HG03457 (cell line): ENCODE data around the gene SH3RF3.

ENCODE experiments used
- ATAC-seq: cut with Tn5 transposase; IDR thresholded peaks from one replicate; pipeline ENCODE4 v1.9.1; 2021; ENCODE audit warnings: moderate number of reproducible peaks; ENCODE audit not compliant: unreplicated experiment

SH3RF3 gene

GRCh38 chr2:109346601-109347228, 217.7 kb downstream of the SH3RF3 start:
- ATAC-seq = no peak

GRCh38 chr2:109347626-109348025, 218.6 kb downstream of the SH3RF3 start:
- ATAC-seq = no peak

- no peak for ATAC-seq
Observed at GRCh38 chr2:109348190-109348589, 219.2 kb downstream of the SH3RF3 start.

- ATAC-seq = no peak
Observed at GRCh38 chr2:109348671-109349502, 219.9 kb downstream of the SH3RF3 start.

- ATAC-seq = no peak
Observed at GRCh38 chr2:109349503-109350465, 220.8 kb downstream of the SH3RF3 start.

- no peak for ATAC-seq
Observed at GRCh38 chr2:109350526-109350925, 221.5 kb downstream of the SH3RF3 start.

- ATAC-seq = no peak
Observed at GRCh38 chr2:109351164-109351756, 222.3 kb downstream of the SH3RF3 start.

GRCh38 chr2:109352056-109352897, 223.3 kb downstream of the SH3RF3 start:
- no peak for ATAC-seq

- no peak for ATAC-seq
Observed at GRCh38 chr2:109352898-109353689, 224.1 kb downstream of the SH3RF3 start.

- ATAC-seq = no peak
Observed at GRCh38 chr2:109353806-109354745, 225.1 kb downstream of the SH3RF3 start.

- ATAC-seq = no peak
Observed at GRCh38 chr2:109355192-109355843, 226.3 kb downstream of the SH3RF3 start.

GRCh38 chr2:109356324-109357035, 227.5 kb downstream of the SH3RF3 start:
- ATAC-seq = no peak

- ATAC-seq = no peak
Observed at GRCh38 chr2:109364217-109364616, 235.2 kb downstream of the SH3RF3 start.

GRCh38 chr2:109365131-109365530, 236.1 kb downstream of the SH3RF3 start:
- ATAC-seq = no peak

GRCh38 chr2:109367683-109368082, 238.7 kb downstream of the SH3RF3 start:
- ATAC-seq = no peak

- ATAC-seq = no peak
Observed at GRCh38 chr2:109368798-109369197, 239.8 kb downstream of the SH3RF3 start.

- no peak for ATAC-seq
Observed at GRCh38 chr2:109369671-109370191, 240.7 kb downstream of the SH3RF3 start.
